HepG2 (cell line): ENCODE results near the gene NEDD4L. TPM values are rescaled to one million over a fixed set of nuclear protein-coding genes. Genes with fewer than 3 reads are reported as not detected.

Experiments used
- ARID3A ChIP-seq: IDR thresholded peaks from 2 replicates; pipeline ENCODE4 v1.6.1; 2012; ENCODE audit warnings: low read depth, low read length, improper control_type of control experiment
- BHLHE40 ChIP-seq: IDR thresholded peaks from 2 replicates; pipeline ENCODE4 v1.6.1; 2011; ENCODE audit warnings: low read length, improper control_type of control experiment
- CHD2 ChIP-seq: IDR thresholded peaks from 2 replicates; pipeline ENCODE4 v1.6.1; 2011; ENCODE audit warnings: low read depth, low read length, improper control_type of control experiment
- DBP ChIP-seq: sonication (generic); formaldehyde crosslinking; IDR thresholded peaks from 2 replicates; pipeline ENCODE4 v1.4.0; 2020; ENCODE audit warnings: missing genetic modification reagents; ENCODE audit errors: not compliant biosample characterization
- ELF3 ChIP-seq: IDR thresholded peaks from 2 replicates; pipeline ENCODE4 v1.6.1; 2016; ENCODE audit warnings: missing genetic modification reagents, missing compliant biosample characterization
- HES4 ChIP-seq: sonication (generic); formaldehyde crosslinking; IDR thresholded peaks from 2 replicates; pipeline ENCODE4 v1.9.0; 2021; ENCODE audit warnings: mild to moderate bottlenecking, missing genetic modification reagents, borderline replicate concordance
- KDM1A ChIP-seq: IDR thresholded peaks from 2 replicates; pipeline ENCODE4 v1.6.1; 2016; ENCODE audit warnings: missing compliant biosample characterization
- PBX3 ChIP-seq: sonication (generic); formaldehyde crosslinking; IDR thresholded peaks from 2 replicates; pipeline ENCODE4 v1.8.1; 2023; ENCODE audit warnings: missing genetic modification reagents, inconsistent platforms, borderline replicate concordance
- PPARG ChIP-seq: conservative IDR thresholded peaks from 2 replicates; pipeline ENCODE4 v1.6.1; 2016; ENCODE audit warnings: missing biosample characterization, missing genetic modification reagents
- RARA ChIP-seq: IDR thresholded peaks from 2 replicates; pipeline ENCODE4 v1.6.1; 2016; ENCODE audit warnings: missing genetic modification reagents, missing compliant biosample characterization
- RELA ChIP-seq: sonication (generic); formaldehyde crosslinking; IDR thresholded peaks from 2 replicates; pipeline ENCODE4 v1.4.0; 2020; ENCODE audit warnings: missing genetic modification reagents
- SP5 ChIP-seq: IDR thresholded peaks from 2 replicates; pipeline ENCODE4 v1.6.1; 2016; ENCODE audit warnings: low read depth, borderline replicate concordance
- TBX3 ChIP-seq: fragments of 450-650 bp; IDR thresholded peaks from 2 replicates; pipeline ENCODE4 v1.6.1; 2017; ENCODE audit warnings: antibody characterized with exemption, mild to moderate bottlenecking, inconsistent platforms, borderline replicate concordance
- YY1 ChIP-seq: IDR thresholded peaks from 2 replicates; pipeline ENCODE4 v1.6.1; 2011; ENCODE audit warnings: low read length, low read depth, moderate library complexity, mild to moderate bottlenecking; ENCODE audit not compliant: insufficient read depth, insufficient replicate concordance
- ZNF33A ChIP-seq: sonication (generic); formaldehyde crosslinking; IDR thresholded peaks from 2 replicates; pipeline ENCODE4 v1.5.1; 2020; ENCODE audit warnings: missing genetic modification reagents, mild to moderate bottlenecking, moderate library complexity, borderline replicate concordance
- ZNF367 ChIP-seq: sonication (generic); formaldehyde crosslinking; IDR thresholded peaks from 2 replicates; pipeline ENCODE4 v1.4.0; 2020; ENCODE audit warnings: missing genetic modification reagents, borderline replicate concordance
- ZNF503 ChIP-seq: sonication (generic); formaldehyde crosslinking; IDR thresholded peaks from 2 replicates; pipeline ENCODE4 v1.4.0; 2020; ENCODE audit warnings: missing genetic modification reagents
- ZNF577 ChIP-seq: sonication (generic); formaldehyde crosslinking; IDR thresholded peaks from 2 replicates; pipeline ENCODE4 v1.4.0; 2020; ENCODE audit warnings: mild to moderate bottlenecking, low read depth, missing genetic modification reagents, borderline replicate concordance
- ZNF605 ChIP-seq: sonication (generic); formaldehyde crosslinking; IDR thresholded peaks from 2 replicates; pipeline ENCODE4 v1.8.0; 2022; ENCODE audit warnings: mild to moderate bottlenecking, missing genetic modification reagents
- ZNF670 ChIP-seq: sonication (generic); formaldehyde crosslinking; IDR thresholded peaks from 2 replicates; pipeline ENCODE4 v1.8.0; 2022; ENCODE audit warnings: mild to moderate bottlenecking, missing genetic modification reagents, borderline replicate concordance
- ZNF710 ChIP-seq: sonication (generic); formaldehyde crosslinking; IDR thresholded peaks from 2 replicates; pipeline ENCODE4 v1.5.0; 2020; ENCODE audit warnings: mild to moderate bottlenecking, missing genetic modification reagents, borderline replicate concordance
- ZSCAN30 ChIP-seq: sonication (generic); formaldehyde crosslinking; IDR thresholded peaks from 2 replicates; pipeline ENCODE4 v1.5.0; 2020; ENCODE audit warnings: mild to moderate bottlenecking, missing genetic modification reagents
- polyA plus RNA-seq, 8 experiments: library from polyadenylated mRNA; depleted of rRNA in 3 of 8; stranded (reverse) in 7 of 8; unstranded in 1 of 8; fragments of >200 nt; fragmentation: Illumina TruSeq in 4 of 8; extraction: Trizol in 4 of 8; gene quantifications; 2 replicates each; pipeline versions ENCODE4 v1.2.1 to v1.2.3, GENCODE V29; 2011 to 2016; ENCODE audit warnings: low read depth in 4 of 8, missing spikeins in 1 of 8, mixed read lengths in 1 of 8; ENCODE audit not compliant: insufficient read depth in 1 of 8
- total RNA-seq, 5 experiments: library from RNA; depleted of rRNA; stranded (reverse); fragments of >200 nt; fragmentation: Illumina TruSeq; extraction: Trizol; gene quantifications; 2 replicates each; pipeline ENCODE4 v1.2.3, GENCODE V29; 2016; ENCODE audit warnings: low read depth in 1 of 5

The NEDD4L gene
- total and polyA plus RNA-seq, 2 of the 13 experiments (the other 11 are each of a cell fraction or from before 2014, with no cell fraction given): 168 to 390 TPM

- TF ChIP-seq ZNF605 (peak; percentile 99), CHD2 (no peak; the same call in 1 of the 2 replicates), YY1 (peak; percentile 70), RELA (no peak), ZNF577 (CRISPR knock-in tag) (no peak), ZNF670 (CRISPR knock-in tag) (peak; percentile 61; the same call in 1 of the 2 replicates), ARID3A (peak; percentile 97), ELF3 (peak; percentile 85; the same call in 1 of the 2 replicates), SP5 (CRISPR knock-in tag) (peak; percentile 71), ZNF710 (peak; percentile 94), ZSCAN30 (CRISPR knock-in tag) (peak; percentile 96; the same call in 1 of the 2 replicates), DBP (CRISPR knock-in tag) (no peak), RARA (CRISPR knock-in tag) (peak; percentile 94), KDM1A (CRISPR knock-in tag) (0 out of 2 replicates have a peak, but pooled peaks have one; percentile 30), PPARG (peak; percentile 91), PBX3 (no peak), TBX3 (peak; percentile 95), BHLHE40 (peak; percentile 75), ZNF503 (peak; percentile 95), ZNF367 (CRISPR knock-in tag) (0 out of 2 replicates have a peak, but pooled peaks have one; percentile 40), ZNF33A (CRISPR knock-in tag) (no peak), HES4 (CRISPR knock-in tag) (peak; percentile 37; the same call in 1 of the 2 replicates)
Measured at GRCh38 chr18:58407649-58408407, 363.8 kb downstream of the NEDD4L start (continued).
